ENCODE results near the gene ERBIN. TPM values are rescaled to one million over a fixed set of nuclear protein-coding genes. Genes with fewer than 3 reads are reported as not detected.

ERBIN gene
- total RNA-seq, 1 donor from 2014 or later: 66.6 TPM

DNA sequence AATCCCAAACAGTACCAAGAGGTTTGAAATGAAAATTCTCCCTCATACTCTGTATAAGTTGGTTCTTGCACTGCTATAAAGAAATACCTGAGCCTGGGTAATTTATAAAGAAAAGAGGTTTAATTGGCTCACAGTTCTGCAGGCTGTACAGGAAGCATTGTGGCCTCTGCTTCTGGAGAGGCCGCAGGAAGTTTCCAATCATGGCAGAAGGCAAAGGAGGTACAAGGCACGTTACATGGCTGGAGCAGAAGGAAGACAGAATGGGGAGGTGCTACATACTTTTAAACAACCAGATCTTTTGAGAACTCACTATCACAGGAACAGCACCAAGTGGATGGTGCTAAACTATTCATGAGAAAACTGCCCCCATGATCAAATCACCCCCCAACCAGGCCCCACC is 25.6 kb upstream of the ERBIN start:
- TF ChIP-seq, protein P1, sequence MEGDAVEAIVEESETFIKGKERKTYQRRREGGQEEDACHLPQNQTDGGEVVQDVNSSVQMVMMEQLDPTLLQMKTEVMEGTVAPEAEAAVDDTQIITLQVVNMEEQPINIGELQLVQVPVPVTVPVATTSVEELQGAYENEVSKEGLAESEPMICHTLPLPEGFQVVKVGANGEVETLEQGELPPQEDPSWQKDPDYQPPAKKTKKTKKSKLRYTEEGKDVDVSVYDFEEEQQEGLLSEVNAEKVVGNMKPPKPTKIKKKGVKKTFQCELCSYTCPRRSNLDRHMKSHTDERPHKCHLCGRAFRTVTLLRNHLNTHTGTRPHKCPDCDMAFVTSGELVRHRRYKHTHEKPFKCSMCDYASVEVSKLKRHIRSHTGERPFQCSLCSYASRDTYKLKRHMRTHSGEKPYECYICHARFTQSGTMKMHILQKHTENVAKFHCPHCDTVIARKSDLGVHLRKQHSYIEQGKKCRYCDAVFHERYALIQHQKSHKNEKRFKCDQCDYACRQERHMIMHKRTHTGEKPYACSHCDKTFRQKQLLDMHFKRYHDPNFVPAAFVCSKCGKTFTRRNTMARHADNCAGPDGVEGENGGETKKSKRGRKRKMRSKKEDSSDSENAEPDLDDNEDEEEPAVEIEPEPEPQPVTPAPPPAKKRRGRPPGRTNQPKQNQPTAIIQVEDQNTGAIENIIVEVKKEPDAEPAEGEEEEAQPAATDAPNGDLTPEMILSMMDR (IDR thresholded peaks at IDR 0.05; ENCODE audit: insufficient read depth, low read length, poor library complexity, severe bottlenecking): no peak
- Histone ChIP-seq H3K4me3 (ENCODE audit: low read depth, low read length) (no peak overlapping the region), H3K36me3 (ENCODE audit: control insufficient read depth, insufficient read depth, low read length) (no peaks in the 10 kb centered on the region), H3K27me3 (ENCODE audit: control insufficient read depth, insufficient read depth, low read length) (no peaks in the 10 kb centered on the region)
- no peak for DNase-seq (ENCODE audit: low read depth)

DNA sequence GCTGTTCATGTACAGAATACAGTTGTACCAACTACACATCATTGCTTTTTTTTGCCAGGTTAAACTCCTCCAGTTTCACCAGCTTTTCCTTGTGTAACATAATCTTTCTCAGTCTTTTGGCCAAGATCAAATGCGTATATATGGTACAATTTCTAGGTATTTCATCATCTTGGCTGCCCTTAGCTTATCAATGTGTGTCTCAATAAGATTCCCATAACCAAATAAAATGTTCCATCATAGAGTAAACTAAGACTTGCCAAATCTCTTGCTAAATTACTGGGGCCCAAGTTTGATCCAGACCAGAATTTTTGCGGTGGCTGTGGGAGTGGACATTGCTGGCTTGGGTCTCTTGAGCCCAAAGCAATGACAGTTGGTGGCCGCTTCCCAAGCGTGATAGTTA is 24.3 kb upstream of the ERBIN start:
- no peaks in the 10 kb centered on the region for H3K27me3 ChIP-seq (ENCODE audit: control insufficient read depth, insufficient read depth, low read length)
- no peaks in the 10 kb centered on the region for H3K36me3 ChIP-seq (ENCODE audit: control insufficient read depth, insufficient read depth, low read length)
- TF ChIP-seq, protein P1 (IDR thresholded peaks at IDR 0.05; ENCODE audit: insufficient read depth, low read length, poor library complexity, severe bottlenecking): no peak
- no peak overlapping the region for H3K4me3 ChIP-seq (ENCODE audit: low read depth, low read length)
- no peak for DNase-seq (ENCODE audit: low read depth)

DNA sequence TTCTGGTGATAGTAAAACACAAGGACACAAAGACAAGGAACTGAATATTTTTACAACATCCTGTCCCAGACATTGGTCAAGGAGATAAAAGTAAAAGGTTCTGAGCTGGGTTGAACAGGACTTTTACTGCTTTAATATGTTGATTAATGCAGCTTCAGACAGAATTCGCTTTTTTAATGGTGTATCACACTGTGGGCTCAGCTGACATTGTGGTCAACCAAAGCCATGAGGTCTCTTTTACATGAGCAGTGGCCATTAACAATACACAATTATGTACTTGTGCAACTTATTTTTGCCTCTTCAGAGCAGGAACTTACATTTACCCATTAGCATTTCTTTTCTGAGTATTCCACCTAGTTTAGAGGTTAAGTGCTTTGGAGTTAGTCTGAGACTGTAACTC is 22.8 kb upstream of the ERBIN start:
- no peaks in the 10 kb centered on the region for H3K27me3 ChIP-seq (ENCODE audit: control insufficient read depth, insufficient read depth, low read length)
- TF ChIP-seq, protein P1 (IDR thresholded peaks at IDR 0.05; ENCODE audit: insufficient read depth, low read length, poor library complexity, severe bottlenecking): no peak
- no peak for DNase-seq (ENCODE audit: low read depth)
- H3K4me3 ChIP-seq (ENCODE audit: low read depth, low read length): no peak overlapping the region
- H3K36me3 ChIP-seq (ENCODE audit: control insufficient read depth, insufficient read depth, low read length): no peaks in the 10 kb centered on the region

DNA sequence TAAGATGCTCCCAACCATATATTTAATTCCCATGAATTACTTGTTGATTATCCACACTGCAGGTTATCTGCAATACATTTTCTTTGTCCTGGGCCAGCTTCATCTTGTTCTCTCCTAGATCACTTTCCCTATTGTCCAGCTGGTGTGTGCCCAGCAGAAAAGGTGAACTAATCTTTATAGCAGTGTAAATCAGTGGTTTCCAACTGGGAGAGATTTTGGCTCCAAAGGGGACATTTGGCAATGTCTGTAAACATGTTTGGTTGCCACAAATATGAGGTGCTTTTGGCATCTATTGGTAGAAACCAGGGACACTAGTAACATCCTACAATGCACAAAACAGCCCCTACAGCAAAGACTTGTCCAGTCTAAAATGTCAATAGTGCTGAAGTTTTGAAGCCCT is 20.1 kb upstream of the ERBIN start:
- TF ChIP-seq, protein P1 (IDR thresholded peaks at IDR 0.05; ENCODE audit: insufficient read depth, low read length, poor library complexity, severe bottlenecking): no peak

DNA sequence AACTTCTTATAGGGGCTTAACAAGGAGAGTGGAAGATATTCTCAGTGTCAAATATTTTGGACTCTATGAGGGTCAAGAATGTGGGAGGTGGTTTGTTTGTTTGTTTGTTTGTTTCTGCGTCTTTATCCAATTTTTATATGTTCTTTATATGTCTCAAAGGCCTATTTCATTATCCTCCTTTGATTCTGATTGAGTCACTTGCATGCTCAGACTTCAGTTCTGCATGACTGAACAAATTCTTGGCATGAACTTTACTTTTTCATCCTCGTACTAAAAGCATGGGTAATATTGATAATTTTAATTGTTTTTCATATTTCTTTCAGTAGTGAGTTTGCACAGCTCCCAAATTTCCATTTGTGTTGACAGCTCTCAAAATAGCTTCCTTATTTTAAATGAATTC is 19.2 kb upstream of the ERBIN start:
- no peaks in the 10 kb centered on the region for H3K27me3 ChIP-seq (ENCODE audit: control insufficient read depth, insufficient read depth, low read length)
- no peaks in the 10 kb centered on the region for H3K36me3 ChIP-seq (ENCODE audit: control insufficient read depth, insufficient read depth, low read length)
- no peak overlapping the region for H3K4me3 ChIP-seq (ENCODE audit: low read depth, low read length)
- DNase-seq (ENCODE audit: low read depth): no peak
- TF ChIP-seq, protein P1 (IDR thresholded peaks at IDR 0.05; ENCODE audit: insufficient read depth, low read length, poor library complexity, severe bottlenecking): no peak

More for the DNA sequence above, 20.1 kb upstream of the ERBIN start:
- no peak for DNase-seq (ENCODE audit: low read depth)
- Histone ChIP-seq H3K4me3 (ENCODE audit: low read depth, low read length) (no peak overlapping the region), H3K27me3 (ENCODE audit: control insufficient read depth, insufficient read depth, low read length) (no peaks in the 10 kb centered on the region), H3K36me3 (ENCODE audit: control insufficient read depth, insufficient read depth, low read length) (no peaks in the 10 kb centered on the region)

DNA sequence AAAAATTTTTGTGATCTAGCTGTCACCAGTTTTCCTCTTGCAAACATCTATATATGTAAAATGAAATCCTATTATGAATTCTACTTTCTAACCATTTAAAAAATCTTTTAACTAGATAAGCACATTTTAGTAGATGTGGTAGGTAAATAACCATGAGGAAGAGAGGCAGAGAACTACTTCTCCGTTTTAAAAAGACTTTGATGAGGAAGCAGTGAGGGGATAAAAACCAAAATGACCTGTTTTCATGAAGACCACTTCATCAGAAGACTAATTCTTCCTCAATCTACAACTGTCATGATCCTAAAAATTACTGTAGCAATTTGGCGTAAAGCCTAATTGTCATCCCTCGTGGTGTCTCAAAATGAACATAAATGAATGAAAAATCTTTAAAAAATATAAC is 15.7 kb upstream of the ERBIN start:
- Histone ChIP-seq H3K4me3 (ENCODE audit: low read depth, low read length) (no peak overlapping the region), H3K36me3 (ENCODE audit: control insufficient read depth, insufficient read depth, low read length) (no peaks in the 10 kb centered on the region), H3K27me3 (ENCODE audit: control insufficient read depth, insufficient read depth, low read length) (no peaks in the 10 kb centered on the region)
- DNase-seq (ENCODE audit: low read depth): no peak
- TF ChIP-seq, protein P1 (IDR thresholded peaks at IDR 0.05; ENCODE audit: insufficient read depth, low read length, poor library complexity, severe bottlenecking): no peak

Measured in kidney epithelial cell (primary cell).